Measurements from ENCODE around the gene DLG1. TPM values are rescaled to one million over a fixed set of nuclear protein-coding genes. Genes with fewer than 3 reads are reported as not detected.

DLG1 gene
- total and polyA plus RNA-seq, 4 experiments from 2014 or later = 21.4 to 92.1 (median 61.2) TPM

GRCh38 chr3:197027151-197027895 lies 271.1 kb downstream of the DLG1 start:
- H3K9me3 Mint-ChIP-seq = no peaks in the 10 kb centered on the region
- Histone ChIP-seq H3K36me3 (ENCODE audit: insufficient read depth, low read length) (no peaks in the 10 kb centered on the region), H3K27me3 (ENCODE audit: insufficient read depth, low read length) (no peaks in the 10 kb centered on the region), H3K4me1 (ENCODE audit: insufficient read depth, low read length) (peaks cover 3% of the 10 kb centered on the region), H3K9me3 (ENCODE audit: control insufficient read depth in 1 of 2, low read length in 2 of 2) (no peaks in the 10 kb centered on the region), H3K27ac (ENCODE audit: low read depth, low read length) (no peak overlapping the region), H3K4me3 (ENCODE audit: low read length in 2 of 2) (no peak overlapping the region)
- H3K27ac Mint-ChIP-seq = no peak overlapping the region
- ChIA-PET CTCF (ENCODE audit: partially characterized antibody) (no interaction called here), POLR2A (ENCODE audit: partially characterized antibody) (no interaction called here)
- peak overlapping the region in 3 of 8 donors; percentile 16 to 46 (median 35) for H3K4me3 Mint-ChIP-seq
- DNase-seq = no peak
- intact Hi-C loops (cut with micrococcal nuclease) = no loop called here
- H3K4me1 Mint-ChIP-seq = peaks cover 3 to 19% (median 13%) of the 10 kb centered on the region in 4 donors
- H3K36me3 Mint-ChIP-seq = no peaks in the 10 kb centered on the region
- H3K27me3 Mint-ChIP-seq = peaks cover 2 to 4% of the 10 kb centered on the region in 2 donors

GRCh38 chr3:197026481-197026866 lies 271.9 kb downstream of the DLG1 start:
- POLR2A ChIA-PET (ENCODE audit: partially characterized antibody) = no interaction called here
- no peaks in the 10 kb centered on the region for H3K36me3 Mint-ChIP-seq
- no peaks in the 10 kb centered on the region for H3K27me3 ChIP-seq (ENCODE audit: insufficient read depth, low read length)
- H3K36me3 ChIP-seq (ENCODE audit: insufficient read depth, low read length) = no peaks in the 10 kb centered on the region
- no peaks in the 10 kb centered on the region for H3K9me3 Mint-ChIP-seq
- no peak overlapping the region for H3K4me3 ChIP-seq (ENCODE audit: low read length in 2 of 2)
- H3K4me1 ChIP-seq (ENCODE audit: insufficient read depth, low read length) = peaks cover 3% of the 10 kb centered on the region
- CTCF ChIA-PET (ENCODE audit: partially characterized antibody) = no interaction called here
- H3K9me3 ChIP-seq (ENCODE audit: control insufficient read depth in 1 of 2, low read length in 2 of 2) = no peaks in the 10 kb centered on the region
- H3K27ac ChIP-seq (ENCODE audit: low read depth, low read length) = no peak overlapping the region
- peaks cover 3 to 19% (median 13%) of the 10 kb centered on the region in 4 donors for H3K4me1 Mint-ChIP-seq
- H3K27ac Mint-ChIP-seq = no peak overlapping the region
- no peak for DNase-seq
- peaks cover 2 to 4% of the 10 kb centered on the region in 2 donors for H3K27me3 Mint-ChIP-seq
- intact Hi-C loops (cut with micrococcal nuclease) = no loop called here
- no peak overlapping the region for H3K4me3 Mint-ChIP-seq

GRCh38 chr3:197025736-197026480 lies 272.5 kb downstream of the DLG1 start:
- Mint-ChIP-seq H3K27me3 (peaks cover 2 to 4% of the 10 kb centered on the region in 2 donors), H3K4me1 (peaks cover 3 to 19% (median 11%) of the 10 kb centered on the region in 4 donors), H3K9me3 (no peaks in the 10 kb centered on the region), H3K27ac (no peak overlapping the region), H3K4me3 (peak overlapping the region in 1 of 8 donors; percentile 59), H3K36me3 (no peaks in the 10 kb centered on the region)
- no peak overlapping the region for H3K27ac ChIP-seq (ENCODE audit: low read depth, low read length)
- no peaks in the 10 kb centered on the region for H3K27me3 ChIP-seq (ENCODE audit: insufficient read depth, low read length)
- no peaks in the 10 kb centered on the region for H3K36me3 ChIP-seq (ENCODE audit: insufficient read depth, low read length)
- DNase-seq = no peak
- intact Hi-C loops (cut with micrococcal nuclease) = no loop called here
- no peak overlapping the region for H3K4me3 ChIP-seq (ENCODE audit: low read length in 2 of 2)
- peaks cover 3% of the 10 kb centered on the region for H3K4me1 ChIP-seq (ENCODE audit: insufficient read depth, low read length)
- no peaks in the 10 kb centered on the region for H3K9me3 ChIP-seq (ENCODE audit: control insufficient read depth in 1 of 2, low read length in 2 of 2)
- ChIA-PET POLR2A (ENCODE audit: partially characterized antibody) (no interaction called here), CTCF (ENCODE audit: partially characterized antibody) (no interaction called here)

GRCh38 chr3:197024881-197025735 lies 273.3 kb downstream of the DLG1 start:
- peaks cover 3% of the 10 kb centered on the region for H3K4me1 ChIP-seq (ENCODE audit: insufficient read depth, low read length)
- CTCF ChIA-PET (ENCODE audit: partially characterized antibody) = no interaction called here
- POLR2A ChIA-PET (ENCODE audit: partially characterized antibody) = no interaction called here
- H3K27ac Mint-ChIP-seq = no peak overlapping the region
- no peaks in the 10 kb centered on the region for H3K36me3 ChIP-seq (ENCODE audit: insufficient read depth, low read length)
- peaks cover 2 to 4% of the 10 kb centered on the region in 2 donors for H3K27me3 Mint-ChIP-seq
- H3K9me3 ChIP-seq (ENCODE audit: control insufficient read depth in 1 of 2, low read length in 2 of 2) = no peaks in the 10 kb centered on the region
- no peak overlapping the region for H3K4me3 ChIP-seq (ENCODE audit: low read length in 2 of 2)
- intact Hi-C loops (cut with micrococcal nuclease) = no loop called here
- no peaks in the 10 kb centered on the region for H3K9me3 Mint-ChIP-seq
- H3K36me3 Mint-ChIP-seq = no peaks in the 10 kb centered on the region
- no peaks in the 10 kb centered on the region for H3K27me3 ChIP-seq (ENCODE audit: insufficient read depth, low read length)
- H3K27ac ChIP-seq (ENCODE audit: low read depth, low read length) = no peak overlapping the region
- H3K4me1 Mint-ChIP-seq = peaks cover 3 to 19% (median 11%) of the 10 kb centered on the region in 4 donors
- H3K4me3 Mint-ChIP-seq = peak overlapping the region in 3 of 8 donors; percentile 4 to 59 (median 7)
- DNase-seq = no peak

- Mint-ChIP-seq H3K36me3 (no peaks in the 10 kb centered on the region), H3K27ac (no peak overlapping the region), H3K4me3 (peak overlapping the region in 5 of 8 donors; percentile 17 to 67 (median 53)), H3K4me1 (peaks cover 3 to 19% (median 10%) of the 10 kb centered on the region in 4 donors), H3K9me3 (no peaks in the 10 kb centered on the region), H3K27me3 (peaks cover 2 to 4% of the 10 kb centered on the region in 2 donors)
- POLR2A ChIA-PET (ENCODE audit: partially characterized antibody) = no interaction called here
- H3K9me3 ChIP-seq (ENCODE audit: control insufficient read depth in 1 of 2, low read length in 2 of 2) = no peaks in the 10 kb centered on the region
- H3K27me3 ChIP-seq (ENCODE audit: insufficient read depth, low read length) = no peaks in the 10 kb centered on the region
- no peak overlapping the region for H3K27ac ChIP-seq (ENCODE audit: low read depth, low read length)
- H3K4me3 ChIP-seq (ENCODE audit: low read length in 2 of 2) = no peak overlapping the region
- intact Hi-C loops (cut with micrococcal nuclease) = no loop called here
- no peaks in the 10 kb centered on the region for H3K36me3 ChIP-seq (ENCODE audit: insufficient read depth, low read length)
- no peak for DNase-seq
- CTCF ChIA-PET (ENCODE audit: partially characterized antibody) = no interaction called here
- no peaks in the 10 kb centered on the region for H3K4me1 ChIP-seq (ENCODE audit: insufficient read depth, low read length)
These were observed 274.3 kb downstream of the DLG1 start for GRCh38 chr3:197023998-197024651.

GRCh38 chr3:197023241-197023997 lies 275.0 kb downstream of the DLG1 start:
- no peak overlapping the region for H3K27ac ChIP-seq (ENCODE audit: low read depth, low read length)
- H3K36me3 Mint-ChIP-seq = no peaks in the 10 kb centered on the region
- peaks cover 3 to 16% (median 10%) of the 10 kb centered on the region in 4 donors for H3K4me1 Mint-ChIP-seq
- no peaks in the 10 kb centered on the region for H3K36me3 ChIP-seq (ENCODE audit: insufficient read depth, low read length)
- no peak overlapping the region for H3K4me3 ChIP-seq (ENCODE audit: low read length in 2 of 2)
- H3K9me3 Mint-ChIP-seq = no peaks in the 10 kb centered on the region
- no peaks in the 10 kb centered on the region for H3K27me3 ChIP-seq (ENCODE audit: insufficient read depth, low read length)
- CTCF ChIA-PET (ENCODE audit: partially characterized antibody) = no interaction called here
- no peaks in the 10 kb centered on the region for H3K4me1 ChIP-seq (ENCODE audit: insufficient read depth, low read length)
- intact Hi-C loops (cut with micrococcal nuclease) = no loop called here
- POLR2A ChIA-PET (ENCODE audit: partially characterized antibody) = no interaction called here
- H3K27ac Mint-ChIP-seq = no peak overlapping the region
- peak overlapping the region in 7 of 8 donors; percentile 39 to 67 (median 57) for H3K4me3 Mint-ChIP-seq
- peaks cover 2 to 4% of the 10 kb centered on the region in 2 donors for H3K27me3 Mint-ChIP-seq
- DNase-seq = no peak
- H3K9me3 ChIP-seq (ENCODE audit: control insufficient read depth in 1 of 2, low read length in 2 of 2) = no peaks in the 10 kb centered on the region

Measured in CD4-positive, alpha-beta memory T cell (primary cell).